B cell (primary cell): ENCODE data around the gene RPL14. TPM values are rescaled to one million over a fixed set of nuclear protein-coding genes. Genes with fewer than 3 reads are reported as not detected.

Experiments used
- ATAC-seq: fragments of 200-7000 bp; cut with Tn5 transposase; one replicate; pipeline ENCODE4 v1.10.0; 2021; ENCODE audit warnings: low read depth, mild to moderate bottlenecking, moderate number of reproducible peaks, moderate library complexity
- CTCF ChIA-PET: fragments of 350-600 bp; sonication (Branson Sonifier 250); formaldehyde crosslinking; loops from one replicate; lab custom pipeline; 2021; ENCODE audit warnings: antibody characterized with exemption, inconsistent platforms; lab: Charles Lee
- POLR2A ChIA-PET: fragments of 350-600 bp; sonication (Branson Sonifier 250); formaldehyde crosslinking; loops from one replicate; lab custom pipeline; 2021; ENCODE audit warnings: antibody characterized with exemption; lab: Charles Lee
- DNase-seq: peaks from one replicate; pipeline ENCODE4 v3.0.0; 2013
- H2AFZ ChIP-seq: 2 replicates; pipeline ENCODE4 v1.6.1; 2012; ENCODE audit warnings: mild to moderate bottlenecking, low read depth, low read length; ENCODE audit not compliant: insufficient read depth, poor library complexity, severe bottlenecking
- H3K27ac ChIP-seq, 2 donors: 1 replicate in 1 of 2; 2 replicates in 1 of 2; pipeline ENCODE4 v1.5.1; 2012 to 2013; ENCODE audit warnings: low read length in 2 of 2, mild to moderate bottlenecking in 2 of 2, moderate library complexity in 1 of 2
- H3K27me3 ChIP-seq, 4 experiments: fragments of 200-600 bp in 1 of 4; sonication (generic) in 1 of 4; replicated peaks in 1 of 4; 1 replicate in 2 of 4; 2 replicates in 2 of 4; pipeline versions ENCODE4 v1.6.1 to v1.7.0; 2013 to 2016; ENCODE audit warnings: low read length in 3 of 4, mild to moderate bottlenecking in 2 of 4, mixed read lengths in 1 of 4, moderate library complexity in 1 of 4; ENCODE audit not compliant: insufficient read depth in 4 of 4, control insufficient read depth in 3 of 4; ENCODE audit errors: control extremely low read depth in 1 of 4
- H3K36me3 ChIP-seq, 2 experiments: replicated peaks in 1 of 2; 1 replicate in 1 of 2; 2 replicates in 1 of 2; pipeline versions ENCODE4 v1.6.1 to v1.7.1; 2013; ENCODE audit warnings: low read length in 1 of 2; ENCODE audit not compliant: insufficient read depth in 2 of 2, control insufficient read depth in 1 of 2; ENCODE audit errors: control extremely low read depth in 1 of 2, extremely low read depth in 1 of 2
- H3K4me1 ChIP-seq, 2 donors: fragments of 200-600 bp in 1 of 2; sonication (generic) in 1 of 2; 1 replicate in 1 of 2; 2 replicates in 1 of 2; pipeline versions ENCODE4 v1.5.1 to v1.6.1; 2013 to 2017; ENCODE audit warnings: low read length in 2 of 2; ENCODE audit not compliant: control insufficient read depth in 2 of 2, insufficient read depth in 2 of 2
- H3K4me2 ChIP-seq: replicated peaks from 2 replicates; pipeline ENCODE3; 2012; ENCODE audit warnings: mild to moderate bottlenecking, low read depth, low read length; ENCODE audit not compliant: poor library complexity, severe bottlenecking
- H3K4me3 ChIP-seq, 5 experiments: fragments of 200-600 bp in 1 of 5; sonication (generic) in 1 of 5; 1 replicate in 3 of 5; 2 replicates in 2 of 5; pipeline versions ENCODE4 v1.5.1 to v1.7.0; 2011 to 2016; ENCODE audit warnings: low read length in 4 of 5, mild to moderate bottlenecking in 4 of 5, low read depth in 2 of 5, control low read depth in 1 of 5, moderate library complexity in 1 of 5; ENCODE audit not compliant: insufficient read depth in 1 of 5; ENCODE audit errors: control extremely low read depth in 1 of 5, extremely low read depth in 1 of 5
- H3K79me2 ChIP-seq: fragments of 200-600 bp; sonication (generic); one replicate; pipeline ENCODE4 v1.6.0; 2016; ENCODE audit warnings: low read length; ENCODE audit not compliant: control insufficient read depth, insufficient read depth
- H3K9ac ChIP-seq: fragments of 200-600 bp; sonication (generic); 2 replicates; pipeline ENCODE4 v1.6.1; 2017; ENCODE audit warnings: mild to moderate bottlenecking, low read length, moderate library complexity
- H3K9me3 ChIP-seq, 3 donors: one replicate each; pipeline versions ENCODE4 v1.6.1 to v1.7.1; 2013; ENCODE audit warnings: low read length in 2 of 3; ENCODE audit not compliant: control insufficient read depth in 2 of 3, insufficient read depth in 1 of 3; ENCODE audit errors: control extremely low read depth in 1 of 3
- H4K20me1 ChIP-seq: 2 replicates; pipeline ENCODE4 v1.6.0; 2012; ENCODE audit warnings: mild to moderate bottlenecking, low read length; ENCODE audit not compliant: insufficient read depth, control insufficient read depth, poor library complexity, severe bottlenecking
- H3K27ac Mint-ChIP-seq: one replicate; pipeline ENCODE4 v1.8.0; 2021; ENCODE audit warnings: mixed read lengths
- H3K27me3 Mint-ChIP-seq: one replicate; pipeline ENCODE4 v1.8.0; 2021; ENCODE audit warnings: mixed read lengths
- H3K4me1 Mint-ChIP-seq: one replicate; pipeline ENCODE4 v1.8.0; 2021; ENCODE audit warnings: mixed read lengths
- H3K4me3 Mint-ChIP-seq: one replicate; pipeline ENCODE4 v1.8.0; 2021; ENCODE audit warnings: mixed read lengths
- H3K9me3 Mint-ChIP-seq: one replicate; pipeline ENCODE4 v1.8.0; 2022; ENCODE audit warnings: mixed read lengths; ENCODE audit not compliant: insufficient read depth
- CTCF ChIP-seq: fragments of 200-600 bp; IDR thresholded peaks from one replicate; pipeline ENCODE4 v1.8.0; 2022; ENCODE audit warnings: antibody characterized with exemption, mild to moderate bottlenecking
- EZH2 ChIP-seq: IDR thresholded peaks from 2 replicates; pipeline ENCODE4 v1.6.1; 2012; ENCODE audit warnings: borderline replicate concordance, low read depth, mild to moderate bottlenecking, moderate library complexity, low read length; ENCODE audit not compliant: insufficient read depth, poor library complexity, severe bottlenecking
- WGBS: methylation state at CpG from one replicate; pipeline ENCODE4 v1.1.5; 2013; ENCODE audit warnings: missing lambda C conversion rate; ENCODE audit not compliant: insufficient coverage; 5-methylcytosine and 5-hydroxymethylcytosine counted together
- intact Hi-C: fragments of 100-400 bp; cut with micrococcal nuclease; formaldehyde crosslinking; loops from one replicate; pipeline ENCODE4 v1.10.0; 2022
- polyA plus RNA-seq: library from polyadenylated mRNA; depleted of rRNA; stranded (reverse); fragments of >200 nt; gene quantifications from 2 replicates; pipeline ENCODE4 v1.2.3, GENCODE V29; 2012
- total RNA-seq, 2 donors: library from RNA; stranded (reverse); fragments of 120-200 nt in 1 of 2; gene quantifications; 1 replicate in 1 of 2; 2 replicates in 1 of 2; pipeline versions ENCODE4 v1.2.3 to v1.2.4, GENCODE V29; 2013 to 2022

Gene RPL14
- total and polyA plus RNA-seq, 2 donors (not counting 1 experiment from before 2014, with no cell fraction given): 413 to 2,452 TPM

- TF ChIP-seq EZH2: no peak
- no peak for TF ChIP-seq CTCF
- H3K9me3 ChIP-seq: no peaks in the 10 kb centered on the region
- POLR2A ChIA-PET: no interaction called here
- H3K4me2 ChIP-seq: no peak overlapping the region
- H3K27ac ChIP-seq: no peak overlapping the region
- Mint-ChIP-seq H3K4me1 (peaks cover 5% of the 10 kb centered on the region), H3K27ac (no peak overlapping the region), H3K4me3 (no peak overlapping the region), H3K9me3 (no peaks in the 10 kb centered on the region), H3K27me3 (no peaks in the 10 kb centered on the region)
- DNase-seq: no peak
- CTCF ChIA-PET: no interaction called here
- H3K9ac ChIP-seq: no peak overlapping the region
- H4K20me1 ChIP-seq: peaks cover 19% of the 10 kb centered on the region
- H3K36me3 ChIP-seq: peaks cover 15 to 64% of the 10 kb centered on the region in 2 experiments
- ATAC-seq: no peak
- H2AFZ ChIP-seq: no peak overlapping the region
- WGBS: no CpG with 5 or more reads among the region's 2 CpGs
- H3K27me3 ChIP-seq: no peaks in the 10 kb centered on the region
- H3K4me3 ChIP-seq: no peak overlapping the region
- intact Hi-C loops: no loop called here
- peaks cover 3 to 5% of the 10 kb centered on the region in 2 donors for H3K4me1 ChIP-seq
- peaks cover 9% of the 10 kb centered on the region for H3K79me2 ChIP-seq
Measured at GRCh38 chr3:40463579-40463978, 6.4 kb downstream of the RPL14 start.

- Mint-ChIP-seq H3K4me1 (no peaks in the 10 kb centered on the region), H3K4me3 (no peak overlapping the region), H3K27me3 (no peaks in the 10 kb centered on the region), H3K27ac (peak overlapping the region; percentile 37), H3K9me3 (no peaks in the 10 kb centered on the region)
- CTCF ChIA-PET: no interaction called here
- POLR2A ChIA-PET: no interaction called here
- Histone ChIP-seq H3K79me2 (peaks cover 6% of the 10 kb centered on the region), H4K20me1 (peaks cover 14% of the 10 kb centered on the region), H3K4me1 (no peaks in the 10 kb centered on the region), H3K27me3 (no peaks in the 10 kb centered on the region), H3K27ac (no peak overlapping the region), H3K4me3 (no peak overlapping the region), H3K9me3 (no peaks in the 10 kb centered on the region), H2AFZ (no peak overlapping the region), H3K4me2 (no peak overlapping the region), H3K9ac (no peak overlapping the region), H3K36me3 (peaks cover 14 to 55% of the 10 kb centered on the region in 2 experiments)
- TF ChIP-seq EZH2 (no peak), CTCF (no peak)
- intact Hi-C loops: no loop called here
- no peak for DNase-seq
- WGBS: 60% methylated on average over 8 of the region's 9 CpGs
- ATAC-seq: no peak
Measured at GRCh38 chr3:40464339-40465110, 7.4 kb downstream of the RPL14 start.
